ENCODE measurements around the gene MACC1. TPM values are rescaled to one million over a fixed set of nuclear protein-coding genes. Genes with fewer than 3 reads are reported as not detected.

MACC1 gene
- not detected in 2 replicates for total RNA-seq (2014; rRNA removed; shearing (Covaris generic))

DNA sequence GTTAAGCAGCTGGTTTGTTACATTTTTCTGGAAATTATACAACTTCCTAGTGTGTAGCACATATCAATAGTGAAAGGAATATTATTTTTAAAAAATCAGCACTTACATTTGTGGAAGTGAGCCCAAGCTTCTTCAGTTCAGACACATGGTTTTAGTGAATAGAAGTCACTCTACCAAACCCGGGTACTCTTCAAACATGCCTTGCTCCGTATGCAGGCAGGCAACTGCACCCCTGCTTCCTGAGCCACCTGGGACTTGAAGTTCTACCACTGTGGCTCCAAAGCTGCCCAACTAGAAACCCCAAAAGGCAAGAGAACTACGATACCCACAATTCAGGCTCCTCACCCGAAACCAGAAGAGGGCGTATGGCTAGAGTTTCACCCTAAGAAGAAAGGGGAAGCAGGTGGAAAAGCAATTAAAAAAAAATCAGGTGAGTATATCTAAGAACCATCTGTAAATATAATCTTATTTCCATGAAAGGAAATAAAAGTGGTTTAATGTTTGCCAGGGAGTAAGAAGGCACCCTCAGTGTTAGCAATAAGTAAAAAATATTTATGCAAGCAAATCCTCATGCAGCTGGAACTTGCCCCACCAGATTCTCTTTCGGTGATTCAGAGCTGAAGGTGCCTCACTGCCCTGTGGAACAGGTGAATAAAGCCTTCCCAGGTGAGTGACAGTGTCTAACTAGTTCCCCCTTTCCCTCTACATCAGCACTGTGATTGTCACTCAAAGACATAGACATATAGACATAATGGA is at the start of gene MACC1:
TSS of gene MACC1 (minus strand) at position 192 of the 756 bp plus-strand sequence. CDS start 55,522 bp downstream, outside the sequence.
- H3K27ac ChIP-seq = no peak within 1 kb of the TSS
- no peaks in the 10 kb centered on the region for H3K36me3 ChIP-seq
- no peaks in the 10 kb centered on the region for H3K27me3 ChIP-seq (replicated peaks)
- H3K4me3 ChIP-seq = no peak within 1 kb of the TSS
- 0 out of 2 replicates have a peak, but pooled peaks cover 3% of the 10 kb centered on the region for H3K9me3 ChIP-seq (replicated peaks)
- no peak for DNase-seq (ENCODE audit: low read depth in 1 of 2, low spot score in 2 of 2)
- H3K4me1 ChIP-seq (replicated peaks) = peaks cover 21% of the 10 kb centered on the region

- Histone ChIP-seq H3K27ac (no peak overlapping the region), H3K27me3 (replicated peaks) (no peaks in the 10 kb centered on the region), H3K9me3 (replicated peaks) (no peaks in the 10 kb centered on the region), H3K4me1 (replicated peaks) (peaks cover 20% of the 10 kb centered on the region), H3K4me3 (no peak overlapping the region), H3K36me3 (no peaks in the 10 kb centered on the region)
- no peak for DNase-seq (ENCODE audit: low read depth in 1 of 2, low spot score in 2 of 2)
Observed at GRCh38 chr7:20264623-20265022, 47.4 kb upstream of the MACC1 start.

DNA sequence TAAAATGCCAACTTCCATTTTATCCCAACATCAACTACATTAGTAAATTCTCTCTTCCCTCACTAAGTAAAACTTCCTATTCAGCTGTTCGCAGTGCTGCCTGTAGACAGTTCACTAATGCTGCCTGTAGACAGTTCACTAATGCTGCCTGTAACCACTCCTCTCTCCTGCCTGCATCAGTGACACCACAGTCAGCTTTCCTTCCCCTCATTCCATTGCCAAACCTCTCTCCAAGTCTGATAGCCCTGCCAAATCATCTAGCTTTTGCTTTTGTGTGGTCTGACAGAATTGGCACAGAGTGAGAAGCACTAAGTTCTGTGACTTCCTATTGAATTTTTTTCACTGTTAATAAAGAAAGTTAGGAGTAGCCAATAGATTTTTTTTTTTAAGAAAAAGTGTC is 43.0 kb upstream of the MACC1 start:
- Histone ChIP-seq H3K4me3 (no peak overlapping the region), H3K9me3 (replicated peaks) (no peaks in the 10 kb centered on the region), H3K36me3 (no peaks in the 10 kb centered on the region), H3K4me1 (replicated peaks) (0 out of 2 replicates have a peak, but pooled peaks cover 3% of the 10 kb centered on the region), H3K27me3 (replicated peaks) (no peaks in the 10 kb centered on the region), H3K27ac (no peak overlapping the region)
- no peak for DNase-seq (ENCODE audit: low read depth in 1 of 2, low spot score in 2 of 2)

- no peak for DNase-seq (ENCODE audit: low read depth in 1 of 2, low spot score in 2 of 2)
- H3K9me3 ChIP-seq (replicated peaks) = no peaks in the 10 kb centered on the region
- H3K27ac ChIP-seq = no peak overlapping the region
- H3K4me3 ChIP-seq = no peak overlapping the region
- no peaks in the 10 kb centered on the region for H3K36me3 ChIP-seq
- H3K27me3 ChIP-seq (replicated peaks) = no peaks in the 10 kb centered on the region
- H3K4me1 ChIP-seq (replicated peaks) = 0 out of 2 replicates have a peak, but pooled peaks cover 3% of the 10 kb centered on the region
Observed at GRCh38 chr7:20257212-20257611, 40.0 kb upstream of the MACC1 start.

DNA sequence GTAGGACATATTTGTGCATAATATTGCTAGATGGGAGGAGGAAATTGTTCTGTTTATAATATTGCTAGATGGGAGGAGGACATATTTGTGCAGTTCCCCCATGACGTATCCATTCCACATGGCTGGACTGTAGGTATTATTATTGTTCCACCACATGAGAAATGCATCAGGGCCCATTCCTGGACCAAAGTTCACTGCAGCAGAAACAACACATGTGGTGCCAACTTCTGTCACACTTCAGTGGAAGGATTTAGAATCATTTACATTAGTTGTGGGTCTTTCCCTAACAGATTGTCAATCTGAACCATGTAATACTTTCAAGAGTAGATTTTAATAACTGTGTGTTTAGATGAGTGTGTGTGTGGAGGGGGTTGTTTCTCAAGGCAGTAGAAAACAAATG is 32.7 kb upstream of the MACC1 start:
- H3K27me3 ChIP-seq (replicated peaks) = no peaks in the 10 kb centered on the region
- no peaks in the 10 kb centered on the region for H3K4me1 ChIP-seq (replicated peaks)
- no peaks in the 10 kb centered on the region for H3K36me3 ChIP-seq
- H3K9me3 ChIP-seq (replicated peaks) = no peaks in the 10 kb centered on the region
- DNase-seq (ENCODE audit: low read depth in 1 of 2, low spot score in 2 of 2) = no peak
- no peak overlapping the region for H3K27ac ChIP-seq
- no peak overlapping the region for H3K4me3 ChIP-seq

- Histone ChIP-seq H3K9me3 (replicated peaks) (no peaks in the 10 kb centered on the region), H3K27me3 (replicated peaks) (no peaks in the 10 kb centered on the region), H3K36me3 (no peaks in the 10 kb centered on the region), H3K4me3 (no peak overlapping the region), H3K27ac (no peak overlapping the region), H3K4me1 (replicated peaks) (0 out of 2 replicates have a peak, but pooled peaks cover 2% of the 10 kb centered on the region)
- no peak for DNase-seq (ENCODE audit: low read depth in 1 of 2, low spot score in 2 of 2)
Observed at GRCh38 chr7:20249376-20249775, 32.2 kb upstream of the MACC1 start.

- Histone ChIP-seq H3K27ac (no peak overlapping the region), H3K27me3 (replicated peaks) (no peaks in the 10 kb centered on the region), H3K4me1 (replicated peaks) (peaks cover 12% of the 10 kb centered on the region), H3K9me3 (replicated peaks) (no peaks in the 10 kb centered on the region), H3K36me3 (no peaks in the 10 kb centered on the region), H3K4me3 (no peak overlapping the region)
- DNase-seq (ENCODE audit: low read depth in 1 of 2, low spot score in 2 of 2) = no peak
Observed at GRCh38 chr7:20246236-20246635, 29.1 kb upstream of the MACC1 start.

GRCh38 chr7:20244334-20245120 is 27.3 kb upstream of the MACC1 start:
- Histone ChIP-seq H3K27ac (no peak overlapping the region), H3K9me3 (replicated peaks) (no peaks in the 10 kb centered on the region), H3K4me3 (no peak overlapping the region), H3K27me3 (replicated peaks) (no peaks in the 10 kb centered on the region), H3K36me3 (no peaks in the 10 kb centered on the region), H3K4me1 (replicated peaks) (peaks cover 26% of the 10 kb centered on the region)
- no peak for DNase-seq (ENCODE audit: low read depth in 1 of 2, low spot score in 2 of 2)

DNA sequence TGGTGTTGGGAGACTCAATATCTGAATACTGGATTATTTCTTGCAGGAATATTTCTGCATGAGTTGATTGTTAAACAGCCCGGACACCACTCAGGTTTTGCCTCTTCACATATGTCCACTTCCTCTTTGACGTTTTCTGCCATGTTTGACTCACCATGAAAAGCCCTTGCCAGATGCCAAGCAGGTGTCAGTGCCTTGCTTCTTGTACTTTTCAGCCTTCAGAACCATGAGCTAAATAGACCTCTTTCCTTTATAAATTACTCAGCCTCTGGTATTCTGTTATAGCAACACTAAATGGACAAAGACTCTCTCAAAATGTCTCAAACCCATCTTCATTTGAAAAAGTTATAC is 24.7 kb upstream of the MACC1 start:
- H3K4me3 ChIP-seq = no peak overlapping the region
- peak overlapping the region; percentile 74 for H3K27ac ChIP-seq
- H3K36me3 ChIP-seq = no peaks in the 10 kb centered on the region
- no peak for DNase-seq (ENCODE audit: low read depth in 1 of 2, low spot score in 2 of 2)
- no peaks in the 10 kb centered on the region for H3K27me3 ChIP-seq (replicated peaks)
- H3K9me3 ChIP-seq (replicated peaks) = no peaks in the 10 kb centered on the region
- peaks cover 31% of the 10 kb centered on the region for H3K4me1 ChIP-seq (replicated peaks)

- peak; percentile 70 to 90 for DNase-seq (ENCODE audit: low read depth in 1 of 2, low spot score in 2 of 2)
- Histone ChIP-seq H3K27ac (peak overlapping the region; percentile 96), H3K27me3 (replicated peaks) (no peaks in the 10 kb centered on the region), H3K4me3 (no peak overlapping the region), H3K36me3 (no peaks in the 10 kb centered on the region), H3K4me1 (replicated peaks) (peaks cover 31% of the 10 kb centered on the region), H3K9me3 (replicated peaks) (no peaks in the 10 kb centered on the region)
Observed at GRCh38 chr7:20241194-20241910, 24.2 kb upstream of the MACC1 start.

- peaks cover 31% of the 10 kb centered on the region for H3K4me1 ChIP-seq (replicated peaks)
- H3K27me3 ChIP-seq (replicated peaks) = no peaks in the 10 kb centered on the region
- DNase-seq (ENCODE audit: low read depth in 1 of 2, low spot score in 2 of 2) = no peak
- no peaks in the 10 kb centered on the region for H3K36me3 ChIP-seq
- no peak overlapping the region for H3K4me3 ChIP-seq
- H3K9me3 ChIP-seq (replicated peaks) = no peaks in the 10 kb centered on the region
- peak overlapping the region; percentile 96 for H3K27ac ChIP-seq
Observed at GRCh38 chr7:20240080-20240926, 23.1 kb upstream of the MACC1 start.

GRCh38 chr7:20238754-20239324 is 21.7 kb upstream of the MACC1 start:
- H3K36me3 ChIP-seq = no peaks in the 10 kb centered on the region
- no peak overlapping the region for H3K27ac ChIP-seq
- H3K27me3 ChIP-seq (replicated peaks) = no peaks in the 10 kb centered on the region
- DNase-seq (ENCODE audit: low read depth in 1 of 2, low spot score in 2 of 2) = no peak
- peaks cover 28% of the 10 kb centered on the region for H3K4me1 ChIP-seq (replicated peaks)
- H3K4me3 ChIP-seq = no peak overlapping the region
- no peaks in the 10 kb centered on the region for H3K9me3 ChIP-seq (replicated peaks)
